Astrocyte (in vitro differentiated cells and primary cell): ENCODE data around the gene COL27A1.

ENCODE experiments used
- EZH2 ChIP-seq: IDR thresholded peaks from 2 replicates; pipeline ENCODE4 v1.6.1; 2012; ENCODE audit warnings: mild to moderate bottlenecking, low read length, inconsistent platforms; ENCODE audit not compliant: insufficient read depth
- TF ChIP-seq, protein P1 (sequence below): IDR thresholded peaks from 2 replicates; pipeline ENCODE4 v1.5.1; 2011; ENCODE audit warnings: low read depth, mild to moderate bottlenecking, inconsistent platforms, low read length, moderate library complexity; ENCODE audit not compliant: insufficient read depth

GRCh38 chr9:114196117-114196516 is 40.8 kb downstream of the COL27A1 start:
- TF ChIP-seq, protein P1, sequence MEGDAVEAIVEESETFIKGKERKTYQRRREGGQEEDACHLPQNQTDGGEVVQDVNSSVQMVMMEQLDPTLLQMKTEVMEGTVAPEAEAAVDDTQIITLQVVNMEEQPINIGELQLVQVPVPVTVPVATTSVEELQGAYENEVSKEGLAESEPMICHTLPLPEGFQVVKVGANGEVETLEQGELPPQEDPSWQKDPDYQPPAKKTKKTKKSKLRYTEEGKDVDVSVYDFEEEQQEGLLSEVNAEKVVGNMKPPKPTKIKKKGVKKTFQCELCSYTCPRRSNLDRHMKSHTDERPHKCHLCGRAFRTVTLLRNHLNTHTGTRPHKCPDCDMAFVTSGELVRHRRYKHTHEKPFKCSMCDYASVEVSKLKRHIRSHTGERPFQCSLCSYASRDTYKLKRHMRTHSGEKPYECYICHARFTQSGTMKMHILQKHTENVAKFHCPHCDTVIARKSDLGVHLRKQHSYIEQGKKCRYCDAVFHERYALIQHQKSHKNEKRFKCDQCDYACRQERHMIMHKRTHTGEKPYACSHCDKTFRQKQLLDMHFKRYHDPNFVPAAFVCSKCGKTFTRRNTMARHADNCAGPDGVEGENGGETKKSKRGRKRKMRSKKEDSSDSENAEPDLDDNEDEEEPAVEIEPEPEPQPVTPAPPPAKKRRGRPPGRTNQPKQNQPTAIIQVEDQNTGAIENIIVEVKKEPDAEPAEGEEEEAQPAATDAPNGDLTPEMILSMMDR = no peak
- TF ChIP-seq EZH2 = no peak
